Mucosa of rectum (tissue), 2 donors: ENCODE data around the gene MBP.

ENCODE experiments used
- H3K27ac ChIP-seq, 2 donors: one replicate each; pipeline ENCODE4 v1.7.0; 2013; ENCODE audit warnings: inconsistent platforms in 2 of 2, low read depth in 2 of 2, low read length in 2 of 2
- H3K27me3 ChIP-seq, 2 donors: one replicate each; pipeline ENCODE4 v1.7.0; 2013; ENCODE audit warnings: low read length in 2 of 2; ENCODE audit not compliant: control insufficient read depth in 2 of 2, insufficient read depth in 2 of 2
- H3K36me3 ChIP-seq, 2 donors: one replicate each; pipeline ENCODE4 v1.7.0; 2013; ENCODE audit warnings: low read length in 2 of 2; ENCODE audit not compliant: control insufficient read depth in 2 of 2, insufficient read depth in 2 of 2
- H3K4me1 ChIP-seq, 2 donors: one replicate each; pipeline ENCODE4 v1.7.0; 2013; ENCODE audit warnings: low read length in 2 of 2, mild to moderate bottlenecking in 1 of 2; ENCODE audit not compliant: control insufficient read depth in 2 of 2, insufficient read depth in 2 of 2
- H3K4me3 ChIP-seq, 2 donors: one replicate each; pipeline ENCODE4 v1.7.0; 2013; ENCODE audit warnings: low read length in 2 of 2
- H3K9ac ChIP-seq, 2 donors: one replicate each; pipeline ENCODE4 v1.7.0; 2013; ENCODE audit warnings: low read length in 2 of 2, low read depth in 1 of 2, mild to moderate bottlenecking in 1 of 2
- H3K9me3 ChIP-seq, 2 donors: one replicate each; pipeline ENCODE4 v1.7.0; 2013; ENCODE audit warnings: low read length in 2 of 2; ENCODE audit not compliant: control insufficient read depth in 2 of 2
- donor health status: healthy.
- donor health status: Normal muscosa, but diverticular disease.

MBP gene

GRCh38 chr18:77001041-77001440 is 131.5 kb downstream of the MBP start:
- H3K36me3 ChIP-seq, result no peaks in the 10 kb centered on the region
- no peak overlapping the region for H3K27ac ChIP-seq
- no peaks in the 10 kb centered on the region for H3K4me1 ChIP-seq
- no peak overlapping the region for H3K4me3 ChIP-seq
- no peaks in the 10 kb centered on the region for H3K27me3 ChIP-seq
- H3K9ac ChIP-seq, result no peak overlapping the region
- H3K9me3 ChIP-seq, result no peaks in the 10 kb centered on the region

GRCh38 chr18:77000527-77000926 is 132.1 kb downstream of the MBP start:
- Histone ChIP-seq H3K27me3 (no peaks in the 10 kb centered on the region), H3K27ac (no peak overlapping the region), H3K4me3 (no peak overlapping the region), H3K36me3 (no peaks in the 10 kb centered on the region), H3K9me3 (no peaks in the 10 kb centered on the region), H3K9ac (no peak overlapping the region), H3K4me1 (no peaks in the 10 kb centered on the region)

- H3K36me3 ChIP-seq, result no peaks in the 10 kb centered on the region
- H3K27ac ChIP-seq, result no peak overlapping the region
- no peaks in the 10 kb centered on the region for H3K27me3 ChIP-seq
- H3K4me1 ChIP-seq, result no peaks in the 10 kb centered on the region
- H3K9me3 ChIP-seq, result no peaks in the 10 kb centered on the region
- no peak overlapping the region for H3K4me3 ChIP-seq
- no peak overlapping the region for H3K9ac ChIP-seq
Observed at GRCh38 chr18:76999077-76999476, 133.5 kb downstream of the MBP start.

GRCh38 chr18:76997951-76998808 is 134.4 kb downstream of the MBP start:
- Histone ChIP-seq H3K4me3 (no peak overlapping the region), H3K36me3 (no peaks in the 10 kb centered on the region), H3K9ac (no peak overlapping the region), H3K9me3 (no peaks in the 10 kb centered on the region), H3K27ac (no peak overlapping the region), H3K4me1 (no peaks in the 10 kb centered on the region), H3K27me3 (no peaks in the 10 kb centered on the region)

- H3K4me3 ChIP-seq, result no peak overlapping the region
- H3K27me3 ChIP-seq, result no peaks in the 10 kb centered on the region
- H3K4me1 ChIP-seq, result no peaks in the 10 kb centered on the region
- no peaks in the 10 kb centered on the region for H3K36me3 ChIP-seq
- H3K27ac ChIP-seq, result no peak overlapping the region
- H3K9me3 ChIP-seq, result no peaks in the 10 kb centered on the region
- H3K9ac ChIP-seq, result no peak overlapping the region
Observed at GRCh38 chr18:76996429-76996828, 136.2 kb downstream of the MBP start.

- H3K9me3 ChIP-seq, result no peaks in the 10 kb centered on the region
Observed at GRCh38 chr18:76995896-76996295, 136.7 kb downstream of the MBP start.

GRCh38 chr18:76994086-76994654 is 138.4 kb downstream of the MBP start:
- Histone ChIP-seq H3K27me3 (no peaks in the 10 kb centered on the region), H3K27ac (no peak overlapping the region), H3K4me3 (no peak overlapping the region), H3K4me1 (no peaks in the 10 kb centered on the region), H3K36me3 (no peaks in the 10 kb centered on the region), H3K9ac (no peak overlapping the region), H3K9me3 (no peaks in the 10 kb centered on the region)

More at GRCh38 chr18:76995896-76996295, 136.7 kb downstream of the MBP start:
- no peaks in the 10 kb centered on the region for H3K4me1 ChIP-seq
- no peak overlapping the region for H3K9ac ChIP-seq
- H3K36me3 ChIP-seq, result no peaks in the 10 kb centered on the region
- no peak overlapping the region for H3K4me3 ChIP-seq
- no peak overlapping the region for H3K27ac ChIP-seq
- H3K27me3 ChIP-seq, result no peaks in the 10 kb centered on the region

GRCh38 chr18:76993573-76993972 is 139.0 kb downstream of the MBP start:
- no peaks in the 10 kb centered on the region for H3K9me3 ChIP-seq
- H3K4me1 ChIP-seq, result no peaks in the 10 kb centered on the region
- H3K27me3 ChIP-seq, result no peaks in the 10 kb centered on the region
- no peak overlapping the region for H3K4me3 ChIP-seq
- no peaks in the 10 kb centered on the region for H3K36me3 ChIP-seq
- H3K9ac ChIP-seq, result no peak overlapping the region
- no peak overlapping the region for H3K27ac ChIP-seq

GRCh38 chr18:76993085-76993382 is 139.5 kb downstream of the MBP start:
- H3K4me3 ChIP-seq, result no peak overlapping the region
- no peaks in the 10 kb centered on the region for H3K9me3 ChIP-seq
- H3K36me3 ChIP-seq, result no peaks in the 10 kb centered on the region
- no peaks in the 10 kb centered on the region for H3K27me3 ChIP-seq
- H3K27ac ChIP-seq, result no peak overlapping the region
- no peak overlapping the region for H3K9ac ChIP-seq
- H3K4me1 ChIP-seq, result no peaks in the 10 kb centered on the region

GRCh38 chr18:76992226-76993084 is 140.1 kb downstream of the MBP start:
- no peak overlapping the region for H3K9ac ChIP-seq
- H3K27ac ChIP-seq, result no peak overlapping the region
- no peaks in the 10 kb centered on the region for H3K4me1 ChIP-seq

More at GRCh38 chr18:76992226-76993084, 140.1 kb downstream of the MBP start:
- no peaks in the 10 kb centered on the region for H3K9me3 ChIP-seq
- H3K36me3 ChIP-seq, result no peaks in the 10 kb centered on the region
- no peaks in the 10 kb centered on the region for H3K27me3 ChIP-seq
- H3K4me3 ChIP-seq, result no peak overlapping the region
